ENCODE measurements around the gene SNORC. TPM values are rescaled to one million over a fixed set of nuclear protein-coding genes. Genes with fewer than 3 reads are reported as not detected.

SNORC gene
- total RNA-seq, 1 donor from 2014 or later, result 3.1 TPM

DNA sequence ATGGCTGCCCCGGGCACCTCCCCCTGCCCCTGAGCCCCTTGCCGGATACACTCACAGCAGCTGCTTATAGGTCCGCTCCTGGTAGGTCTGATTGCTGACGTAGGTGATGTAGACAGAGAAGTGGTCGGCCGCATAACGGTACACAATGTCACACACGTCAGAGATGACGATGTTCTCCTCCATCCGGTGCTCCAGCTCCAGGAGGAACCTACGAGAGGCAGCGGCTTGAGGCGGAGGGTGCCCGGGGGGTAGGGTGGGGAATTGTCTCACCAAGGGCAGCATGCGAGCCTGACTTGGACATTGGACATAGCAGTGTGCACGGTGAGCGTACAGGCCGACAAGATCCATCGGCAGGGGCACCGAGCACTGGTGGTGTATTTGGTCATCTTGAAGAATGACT lies 22.8 kb downstream of the SNORC start:
- no peak for DNase-seq (ENCODE audit: low read depth)

DNA sequence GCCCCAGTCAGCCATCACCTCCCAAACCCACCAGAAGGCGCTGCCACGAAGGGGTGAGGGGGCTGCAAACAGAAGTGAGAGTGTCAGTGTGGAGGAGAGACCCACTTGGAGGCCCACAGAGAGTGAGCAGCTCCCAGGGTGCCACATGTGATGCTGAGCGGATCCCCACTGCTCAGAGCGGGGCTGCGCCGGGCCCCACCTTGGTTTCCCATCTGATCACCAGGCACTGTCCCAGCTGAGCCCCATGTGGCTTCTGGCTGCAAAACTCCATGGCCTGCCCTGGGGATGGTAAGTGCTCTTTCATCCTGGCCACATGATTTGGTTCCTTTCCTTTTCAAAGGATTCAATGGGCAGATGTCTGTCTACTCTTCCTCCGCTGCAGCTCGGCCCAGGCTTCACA lies 23.8 kb downstream of the SNORC start:
- DNase-seq (ENCODE audit: low read depth) (no peak), FAIRE-seq (no peak)
- Mint-ChIP-seq H3K36me3 (ENCODE audit: low read depth, unreplicated experiment) (no peaks in the 10 kb centered on the region), H3K27me3 (ENCODE audit: low read depth, unreplicated experiment) (peaks cover 35% of the 10 kb centered on the region), H3K27ac (ENCODE audit: unreplicated experiment) (no peak overlapping the region), H3K4me1 (ENCODE audit: low read depth, unreplicated experiment) (peaks cover 14% of the 10 kb centered on the region), H3K4me3 (ENCODE audit: unreplicated experiment) (no peak overlapping the region), H3K9me3 (ENCODE audit: unreplicated experiment) (peaks cover 1% of the 10 kb centered on the region)
- Histone ChIP-seq H2AFZ (ENCODE audit: low read depth, low read length) (no peak overlapping the region), H3K4me3 (ENCODE audit: insufficient read depth, low read depth, low read length) (no peak overlapping the region), H3K9me3 (ENCODE audit: insufficient read depth, low read depth, low read length) (no peaks in the 10 kb centered on the region), H3K4me2 (ENCODE audit: low read length) (no peak overlapping the region), H3K4me1 (ENCODE audit: insufficient read depth, low read length) (peaks cover 14% of the 10 kb centered on the region), H3K27ac (ENCODE audit: low read depth, low read length) (no peak overlapping the region), H3K36me3 (ENCODE audit: insufficient read depth, low read length) (no peaks in the 10 kb centered on the region), H3K27me3 (ENCODE audit: insufficient read depth, low read length) (no peaks in the 10 kb centered on the region), H3K9ac (ENCODE audit: low read length) (no peak overlapping the region), H3K79me2 (ENCODE audit: insufficient read depth, low read length) (no peaks in the 10 kb centered on the region), H4K20me1 (ENCODE audit: insufficient read depth, low read length) (no peaks in the 10 kb centered on the region)
- TF ChIP-seq, protein P1, sequence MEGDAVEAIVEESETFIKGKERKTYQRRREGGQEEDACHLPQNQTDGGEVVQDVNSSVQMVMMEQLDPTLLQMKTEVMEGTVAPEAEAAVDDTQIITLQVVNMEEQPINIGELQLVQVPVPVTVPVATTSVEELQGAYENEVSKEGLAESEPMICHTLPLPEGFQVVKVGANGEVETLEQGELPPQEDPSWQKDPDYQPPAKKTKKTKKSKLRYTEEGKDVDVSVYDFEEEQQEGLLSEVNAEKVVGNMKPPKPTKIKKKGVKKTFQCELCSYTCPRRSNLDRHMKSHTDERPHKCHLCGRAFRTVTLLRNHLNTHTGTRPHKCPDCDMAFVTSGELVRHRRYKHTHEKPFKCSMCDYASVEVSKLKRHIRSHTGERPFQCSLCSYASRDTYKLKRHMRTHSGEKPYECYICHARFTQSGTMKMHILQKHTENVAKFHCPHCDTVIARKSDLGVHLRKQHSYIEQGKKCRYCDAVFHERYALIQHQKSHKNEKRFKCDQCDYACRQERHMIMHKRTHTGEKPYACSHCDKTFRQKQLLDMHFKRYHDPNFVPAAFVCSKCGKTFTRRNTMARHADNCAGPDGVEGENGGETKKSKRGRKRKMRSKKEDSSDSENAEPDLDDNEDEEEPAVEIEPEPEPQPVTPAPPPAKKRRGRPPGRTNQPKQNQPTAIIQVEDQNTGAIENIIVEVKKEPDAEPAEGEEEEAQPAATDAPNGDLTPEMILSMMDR (IDR thresholded peaks at IDR 0.05; ENCODE audit: insufficient read depth, low read depth, low read length), result no peak
- TF ChIP-seq EZH2 (IDR thresholded peaks at IDR 0.05; ENCODE audit: insufficient read depth, low read length), result no peak

More for the DNA sequence above, 22.8 kb downstream of the SNORC start:
- no peaks in the 10 kb centered on the region for H3K9me3 ChIP-seq (ENCODE audit: insufficient read depth, low read depth, low read length)
- FAIRE-seq, result no peak
- no peak overlapping the region for H3K27ac Mint-ChIP-seq (ENCODE audit: unreplicated experiment)
- no peak overlapping the region for H3K9ac ChIP-seq (ENCODE audit: low read length)
- peaks cover 14% of the 10 kb centered on the region for H3K4me1 ChIP-seq (ENCODE audit: insufficient read depth, low read length)
- H4K20me1 ChIP-seq (ENCODE audit: insufficient read depth, low read length), result no peaks in the 10 kb centered on the region
- TF ChIP-seq EZH2 (IDR thresholded peaks at IDR 0.05; ENCODE audit: insufficient read depth, low read length), result no peak
- TF ChIP-seq, protein P1 (IDR thresholded peaks at IDR 0.05; ENCODE audit: insufficient read depth, low read depth, low read length), result no peak
- no peaks in the 10 kb centered on the region for H3K36me3 ChIP-seq (ENCODE audit: insufficient read depth, low read length)
- no peak overlapping the region for H2AFZ ChIP-seq (ENCODE audit: low read depth, low read length)
- no peak overlapping the region for H3K4me3 Mint-ChIP-seq (ENCODE audit: unreplicated experiment)
- H3K79me2 ChIP-seq (ENCODE audit: insufficient read depth, low read length), result no peaks in the 10 kb centered on the region
- H3K4me3 ChIP-seq (ENCODE audit: insufficient read depth, low read depth, low read length), result no peak overlapping the region
- peaks cover 41% of the 10 kb centered on the region for H3K27me3 Mint-ChIP-seq (ENCODE audit: low read depth, unreplicated experiment)
- no peak overlapping the region for H3K27ac ChIP-seq (ENCODE audit: low read depth, low read length)
- no peaks in the 10 kb centered on the region for H3K27me3 ChIP-seq (ENCODE audit: insufficient read depth, low read length)
- no peaks in the 10 kb centered on the region for H3K36me3 Mint-ChIP-seq (ENCODE audit: low read depth, unreplicated experiment)
- H3K4me2 ChIP-seq (ENCODE audit: low read length), result no peak overlapping the region
- H3K4me1 Mint-ChIP-seq (ENCODE audit: low read depth, unreplicated experiment), result peaks cover 14% of the 10 kb centered on the region
- peaks cover 1% of the 10 kb centered on the region for H3K9me3 Mint-ChIP-seq (ENCODE audit: unreplicated experiment)

DNA sequence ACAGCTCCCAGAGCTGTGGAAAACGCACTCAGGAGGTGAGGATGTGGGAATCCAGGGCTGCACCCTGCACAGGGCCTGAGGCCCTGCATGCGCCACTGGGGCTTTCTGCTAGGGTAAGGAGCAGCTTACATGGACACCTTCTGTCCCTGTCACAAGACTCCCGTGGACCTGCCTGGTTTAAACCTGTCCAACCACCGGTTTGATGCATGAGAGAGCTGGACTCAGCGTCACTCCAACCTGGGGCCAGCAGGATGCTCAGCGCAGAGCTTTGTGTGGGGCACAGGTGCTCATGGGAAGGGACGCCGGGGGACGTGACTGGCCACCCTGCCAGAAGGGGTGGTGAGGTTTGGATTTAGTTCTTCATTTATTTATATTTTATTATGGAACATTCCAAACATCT lies 24.2 kb downstream of the SNORC start:
- Mint-ChIP-seq H3K27ac (ENCODE audit: unreplicated experiment) (no peak overlapping the region), H3K36me3 (ENCODE audit: low read depth, unreplicated experiment) (no peaks in the 10 kb centered on the region), H3K4me1 (ENCODE audit: low read depth, unreplicated experiment) (peaks cover 14% of the 10 kb centered on the region), H3K4me3 (ENCODE audit: unreplicated experiment) (no peak overlapping the region), H3K27me3 (ENCODE audit: low read depth, unreplicated experiment) (peaks cover 31% of the 10 kb centered on the region), H3K9me3 (ENCODE audit: unreplicated experiment) (peaks cover 1% of the 10 kb centered on the region)
- Histone ChIP-seq H3K4me1 (ENCODE audit: insufficient read depth, low read length) (peaks cover 14% of the 10 kb centered on the region), H3K79me2 (ENCODE audit: insufficient read depth, low read length) (no peaks in the 10 kb centered on the region), H3K36me3 (ENCODE audit: insufficient read depth, low read length) (no peaks in the 10 kb centered on the region), H3K27ac (ENCODE audit: low read depth, low read length) (no peak overlapping the region), H3K27me3 (ENCODE audit: insufficient read depth, low read length) (no peaks in the 10 kb centered on the region), H3K4me2 (ENCODE audit: low read length) (no peak overlapping the region), H3K9ac (ENCODE audit: low read length) (no peak overlapping the region), H3K9me3 (ENCODE audit: insufficient read depth, low read depth, low read length) (no peaks in the 10 kb centered on the region), H2AFZ (ENCODE audit: low read depth, low read length) (no peak overlapping the region), H3K4me3 (ENCODE audit: insufficient read depth, low read depth, low read length) (no peak overlapping the region), H4K20me1 (ENCODE audit: insufficient read depth, low read length) (no peaks in the 10 kb centered on the region)
- FAIRE-seq, result no peak
- TF ChIP-seq, protein P1 (IDR thresholded peaks at IDR 0.05; ENCODE audit: insufficient read depth, low read depth, low read length), result no peak
- no peak for TF ChIP-seq EZH2 (IDR thresholded peaks at IDR 0.05; ENCODE audit: insufficient read depth, low read length)
- DNase-seq (ENCODE audit: low read depth), result no peak
